ENCODE data around the gene HMGXB4.

Gene HMGXB4

DNA sequence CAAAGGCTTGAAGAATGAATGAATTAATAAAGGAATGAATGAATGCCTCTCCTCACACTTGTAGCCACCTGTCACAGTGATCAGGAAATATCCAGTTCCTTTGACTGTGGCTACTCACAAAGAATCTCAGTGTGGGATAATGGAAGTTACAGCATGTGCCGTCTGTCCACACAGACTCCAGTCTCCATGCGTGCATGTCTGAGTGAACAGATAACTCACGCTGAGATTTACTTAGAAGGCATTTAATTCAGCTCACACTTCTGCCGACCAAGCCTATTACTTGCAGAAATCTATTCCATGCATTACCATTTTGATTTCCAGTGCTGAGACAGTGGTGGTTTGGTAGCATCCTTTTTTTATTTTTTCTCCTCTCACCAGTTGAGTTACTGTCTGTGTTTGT lies 32.3 kb upstream of the HMGXB4 start:
- no peak for ATAC-seq (ENCODE audit: insufficient read depth, low read depth)
- Histone ChIP-seq H3K4me3 (ENCODE audit: low read depth in 1 of 2, low read length in 2 of 2) (no peak overlapping the region), H3K36me3 (ENCODE audit: insufficient read depth, low read length) (no peaks in the 10 kb centered on the region), H2AFZ (ENCODE audit: low read depth, low read length) (no peak overlapping the region), H3K4me1 (ENCODE audit: insufficient read depth, low read length) (no peaks in the 10 kb centered on the region), H3K27me3 (ENCODE audit: insufficient read depth, low read length, poor library complexity) (no peaks in the 10 kb centered on the region), H3K4me2 (ENCODE audit: insufficient read depth, low read length) (no peak overlapping the region), H3K9me3 (ENCODE audit: insufficient read depth, low read length, severe bottlenecking) (no peaks in the 10 kb centered on the region), H3K27ac (ENCODE audit: low read length) (no peak overlapping the region), H3K79me2 (ENCODE audit: insufficient read depth, low read length) (no peaks in the 10 kb centered on the region), H3K9ac (ENCODE audit: low read depth, low read length) (no peak overlapping the region), H4K20me1 (ENCODE audit: insufficient read depth, low read length) (no peaks in the 10 kb centered on the region)
- no peak for DNase-seq
- TF ChIP-seq, protein P1, sequence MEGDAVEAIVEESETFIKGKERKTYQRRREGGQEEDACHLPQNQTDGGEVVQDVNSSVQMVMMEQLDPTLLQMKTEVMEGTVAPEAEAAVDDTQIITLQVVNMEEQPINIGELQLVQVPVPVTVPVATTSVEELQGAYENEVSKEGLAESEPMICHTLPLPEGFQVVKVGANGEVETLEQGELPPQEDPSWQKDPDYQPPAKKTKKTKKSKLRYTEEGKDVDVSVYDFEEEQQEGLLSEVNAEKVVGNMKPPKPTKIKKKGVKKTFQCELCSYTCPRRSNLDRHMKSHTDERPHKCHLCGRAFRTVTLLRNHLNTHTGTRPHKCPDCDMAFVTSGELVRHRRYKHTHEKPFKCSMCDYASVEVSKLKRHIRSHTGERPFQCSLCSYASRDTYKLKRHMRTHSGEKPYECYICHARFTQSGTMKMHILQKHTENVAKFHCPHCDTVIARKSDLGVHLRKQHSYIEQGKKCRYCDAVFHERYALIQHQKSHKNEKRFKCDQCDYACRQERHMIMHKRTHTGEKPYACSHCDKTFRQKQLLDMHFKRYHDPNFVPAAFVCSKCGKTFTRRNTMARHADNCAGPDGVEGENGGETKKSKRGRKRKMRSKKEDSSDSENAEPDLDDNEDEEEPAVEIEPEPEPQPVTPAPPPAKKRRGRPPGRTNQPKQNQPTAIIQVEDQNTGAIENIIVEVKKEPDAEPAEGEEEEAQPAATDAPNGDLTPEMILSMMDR (IDR thresholded peaks at IDR 0.05; ENCODE audit: borderline replicate concordance, extremely low read depth, low read length, poor library complexity, severe bottlenecking), result no peak
- no peak for TF ChIP-seq EZH2 (IDR thresholded peaks at IDR 0.05; ENCODE audit: borderline replicate concordance, low read depth, low read length, severe bottlenecking)

DNA sequence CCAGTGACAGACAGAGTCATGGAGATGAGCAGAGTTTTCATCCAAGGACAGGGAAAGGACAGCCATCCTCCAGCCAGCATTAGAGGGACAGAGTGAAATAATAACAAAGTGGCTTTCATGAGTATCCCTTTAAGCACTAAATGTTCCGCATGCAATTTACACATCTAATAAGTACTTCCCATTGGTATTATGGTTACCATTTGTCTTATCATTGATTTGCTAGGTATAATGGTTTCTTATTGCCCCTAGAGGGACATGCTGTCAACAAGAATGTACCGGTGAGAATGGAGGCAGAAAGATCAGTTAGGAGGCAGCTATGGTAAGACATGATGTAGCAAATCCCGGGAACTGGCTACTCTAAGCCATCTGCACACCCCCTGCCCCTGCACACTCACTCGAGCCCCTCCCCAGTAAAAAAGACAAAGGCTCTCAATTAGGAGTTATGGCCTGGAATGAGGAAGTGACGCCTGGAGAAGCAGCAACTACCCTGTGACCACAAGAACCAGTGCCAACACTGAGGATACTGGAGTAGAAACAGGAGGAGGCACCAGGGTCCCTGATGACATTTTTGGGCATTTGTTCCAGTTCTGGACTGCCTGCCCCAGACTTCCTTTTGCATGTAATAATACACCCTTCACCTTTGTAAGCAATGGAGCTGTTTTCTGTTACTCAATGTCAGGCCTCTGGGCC lies 30.2 kb upstream of the HMGXB4 start:
- no peaks in the 10 kb centered on the region for H3K4me1 ChIP-seq (ENCODE audit: insufficient read depth, low read length)
- no peak overlapping the region for H3K27ac ChIP-seq (ENCODE audit: low read length)
- no peaks in the 10 kb centered on the region for H4K20me1 ChIP-seq (ENCODE audit: insufficient read depth, low read length)
- no peak overlapping the region for H3K9ac ChIP-seq (ENCODE audit: low read depth, low read length)
- H3K4me3 ChIP-seq (ENCODE audit: low read depth in 1 of 2, low read length in 2 of 2), result no peak overlapping the region
- H3K27me3 ChIP-seq (ENCODE audit: insufficient read depth, low read length, poor library complexity), result no peaks in the 10 kb centered on the region
- no peaks in the 10 kb centered on the region for H3K79me2 ChIP-seq (ENCODE audit: insufficient read depth, low read length)
- TF ChIP-seq, protein P1 (IDR thresholded peaks at IDR 0.05; ENCODE audit: borderline replicate concordance, extremely low read depth, low read length, poor library complexity, severe bottlenecking), result no peak
- no peak for TF ChIP-seq EZH2 (IDR thresholded peaks at IDR 0.05; ENCODE audit: borderline replicate concordance, low read depth, low read length, severe bottlenecking)
- H3K4me2 ChIP-seq (ENCODE audit: insufficient read depth, low read length), result no peak overlapping the region
- DNase-seq, result no peak
- no peak for ATAC-seq (ENCODE audit: insufficient read depth, low read depth)
- no peaks in the 10 kb centered on the region for H3K36me3 ChIP-seq (ENCODE audit: insufficient read depth, low read length)
- no peak overlapping the region for H2AFZ ChIP-seq (ENCODE audit: low read depth, low read length)
- H3K9me3 ChIP-seq (ENCODE audit: insufficient read depth, low read length, severe bottlenecking), result no peaks in the 10 kb centered on the region

DNA sequence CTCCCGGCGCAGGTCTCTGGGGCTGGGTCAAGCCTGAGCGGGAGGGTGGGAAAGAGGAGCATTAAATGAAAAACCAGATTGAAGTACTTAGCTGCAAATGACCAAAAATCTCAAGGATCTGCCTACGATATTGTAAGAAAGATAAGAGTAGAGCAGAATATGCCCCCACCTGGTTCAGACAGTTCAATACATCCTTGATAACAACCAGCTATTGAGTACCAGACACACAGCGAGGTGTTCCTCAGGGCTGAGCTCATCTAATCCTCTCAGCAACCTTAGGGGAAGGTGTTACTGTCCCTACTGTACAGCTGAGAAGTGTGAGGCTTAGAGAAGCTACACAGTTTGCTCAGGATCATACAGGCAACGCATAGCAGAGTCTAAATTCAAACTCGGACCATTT lies 27.4 kb upstream of the HMGXB4 start:
- TF ChIP-seq EZH2 (IDR thresholded peaks at IDR 0.05; ENCODE audit: borderline replicate concordance, low read depth, low read length, severe bottlenecking), result no peak
- TF ChIP-seq, protein P1 (IDR thresholded peaks at IDR 0.05; ENCODE audit: borderline replicate concordance, extremely low read depth, low read length, poor library complexity, severe bottlenecking), result no peak
- H3K36me3 ChIP-seq (ENCODE audit: insufficient read depth, low read length), result no peaks in the 10 kb centered on the region
- no peaks in the 10 kb centered on the region for H3K79me2 ChIP-seq (ENCODE audit: insufficient read depth, low read length)
- no peaks in the 10 kb centered on the region for H4K20me1 ChIP-seq (ENCODE audit: insufficient read depth, low read length)
- no peak overlapping the region for H3K27ac ChIP-seq (ENCODE audit: low read length)
- H3K27me3 ChIP-seq (ENCODE audit: insufficient read depth, low read length, poor library complexity), result no peaks in the 10 kb centered on the region
- no peak overlapping the region for H2AFZ ChIP-seq (ENCODE audit: low read depth, low read length)
- H3K4me3 ChIP-seq (ENCODE audit: low read depth in 1 of 2, low read length in 2 of 2), result no peak overlapping the region
- no peaks in the 10 kb centered on the region for H3K4me1 ChIP-seq (ENCODE audit: insufficient read depth, low read length)
- ATAC-seq (ENCODE audit: insufficient read depth, low read depth) (no peak), DNase-seq (no peak)
- H3K9ac ChIP-seq (ENCODE audit: low read depth, low read length), result no peak overlapping the region
- no peaks in the 10 kb centered on the region for H3K9me3 ChIP-seq (ENCODE audit: insufficient read depth, low read length, severe bottlenecking)
- H3K4me2 ChIP-seq (ENCODE audit: insufficient read depth, low read length), result no peak overlapping the region

Measured in DND-41 (cell line).